ENCODE data around the gene CCDC177. TPM values are rescaled to one million over a fixed set of nuclear protein-coding genes. Genes with fewer than 3 reads are reported as not detected.

The CCDC177 gene
- polyA plus RNA-seq, 1 donor (not counting 4 experiments of a cell fraction or from before 2014, with no cell fraction given): not detected

DNA sequence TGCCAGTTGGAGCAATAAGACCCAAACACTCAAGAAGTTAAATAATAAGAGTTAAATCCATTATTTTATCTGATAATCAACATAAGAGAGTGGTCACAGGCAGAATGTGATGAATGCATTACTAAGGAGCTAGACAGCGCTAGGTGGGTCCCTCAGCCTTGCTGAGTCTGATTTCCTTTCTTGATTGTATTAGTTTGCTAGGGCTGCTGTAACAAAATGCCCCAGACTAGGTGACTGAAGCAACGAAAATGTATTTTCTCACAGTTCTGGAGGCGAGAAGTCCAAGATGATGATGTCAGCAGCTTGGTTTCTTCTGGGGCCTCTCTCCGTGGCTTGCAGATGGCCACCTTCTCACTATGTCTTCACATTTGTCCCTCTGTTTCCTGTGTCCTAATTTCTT lies 8.2 kb upstream of the CCDC177 start:
- Histone ChIP-seq H3K9me3 (ENCODE audit: control insufficient read depth, low read depth, low read length) (no peaks in the 10 kb centered on the region), H4K20me1 (ENCODE audit: control insufficient read depth, extremely low read depth, insufficient read depth, low read length) (no peaks in the 10 kb centered on the region), H3K79me2 (ENCODE audit: control insufficient read depth, insufficient read depth, low read length) (no peaks in the 10 kb centered on the region), H2AFZ (ENCODE audit: control insufficient read depth, low read length) (no peak overlapping the region), H3K4me1 (ENCODE audit: control insufficient read depth, extremely low read depth, insufficient read depth, low read length) (no peaks in the 10 kb centered on the region), H3K27ac (ENCODE audit: control insufficient read depth, insufficient read depth, low read length) (no peak overlapping the region), H3K9ac (ENCODE audit: control insufficient read depth, extremely low read depth, insufficient read depth, low read length) (no peak overlapping the region), H3K27me3 (ENCODE audit: control insufficient read depth, extremely low read depth, insufficient read depth, low read length) (no peaks in the 10 kb centered on the region), H3K9me1 (ENCODE audit: control insufficient read depth, extremely low read depth, insufficient read depth, low read length) (no peaks in the 10 kb centered on the region), H3K36me3 (ENCODE audit: control insufficient read depth in 2 of 2, extremely low read depth in 1 of 2, insufficient read depth in 2 of 2, low read length in 2 of 2) (no peaks in the 10 kb centered on the region), H3K4me2 (ENCODE audit: control insufficient read depth, extremely low read depth, insufficient read depth, low read depth, low read length) (no peak overlapping the region), H3K4me3 (ENCODE audit: control insufficient read depth in 2 of 3, extremely low read depth in 1 of 3, insufficient read depth in 2 of 3, low read depth in 1 of 3, low read length in 3 of 3) (no peak overlapping the region)
- dilution Hi-C loops (cut with MboI; ENCODE audit: extremely low pct_ligation_motif_present, low sequenced_read_pairs): no loop called here
- FAIRE-seq (no peak), DNase-seq (ENCODE audit: low read depth, low spot score) (no peak)
- TF ChIP-seq, protein P1, sequence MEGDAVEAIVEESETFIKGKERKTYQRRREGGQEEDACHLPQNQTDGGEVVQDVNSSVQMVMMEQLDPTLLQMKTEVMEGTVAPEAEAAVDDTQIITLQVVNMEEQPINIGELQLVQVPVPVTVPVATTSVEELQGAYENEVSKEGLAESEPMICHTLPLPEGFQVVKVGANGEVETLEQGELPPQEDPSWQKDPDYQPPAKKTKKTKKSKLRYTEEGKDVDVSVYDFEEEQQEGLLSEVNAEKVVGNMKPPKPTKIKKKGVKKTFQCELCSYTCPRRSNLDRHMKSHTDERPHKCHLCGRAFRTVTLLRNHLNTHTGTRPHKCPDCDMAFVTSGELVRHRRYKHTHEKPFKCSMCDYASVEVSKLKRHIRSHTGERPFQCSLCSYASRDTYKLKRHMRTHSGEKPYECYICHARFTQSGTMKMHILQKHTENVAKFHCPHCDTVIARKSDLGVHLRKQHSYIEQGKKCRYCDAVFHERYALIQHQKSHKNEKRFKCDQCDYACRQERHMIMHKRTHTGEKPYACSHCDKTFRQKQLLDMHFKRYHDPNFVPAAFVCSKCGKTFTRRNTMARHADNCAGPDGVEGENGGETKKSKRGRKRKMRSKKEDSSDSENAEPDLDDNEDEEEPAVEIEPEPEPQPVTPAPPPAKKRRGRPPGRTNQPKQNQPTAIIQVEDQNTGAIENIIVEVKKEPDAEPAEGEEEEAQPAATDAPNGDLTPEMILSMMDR (optimal IDR thresholded peaks at IDR 0.05 in 1 of 3, IDR thresholded peaks at IDR 0.05 in 1 of 3, conservative IDR thresholded peaks at IDR 0.05 in 1 of 3; ENCODE audit: extremely low read depth in 1 of 3, insufficient read depth in 2 of 3, low read length in 3 of 3): no peak
- TF ChIP-seq EZH2 (IDR thresholded peaks at IDR 0.05; ENCODE audit: low read length): no peak

DNA sequence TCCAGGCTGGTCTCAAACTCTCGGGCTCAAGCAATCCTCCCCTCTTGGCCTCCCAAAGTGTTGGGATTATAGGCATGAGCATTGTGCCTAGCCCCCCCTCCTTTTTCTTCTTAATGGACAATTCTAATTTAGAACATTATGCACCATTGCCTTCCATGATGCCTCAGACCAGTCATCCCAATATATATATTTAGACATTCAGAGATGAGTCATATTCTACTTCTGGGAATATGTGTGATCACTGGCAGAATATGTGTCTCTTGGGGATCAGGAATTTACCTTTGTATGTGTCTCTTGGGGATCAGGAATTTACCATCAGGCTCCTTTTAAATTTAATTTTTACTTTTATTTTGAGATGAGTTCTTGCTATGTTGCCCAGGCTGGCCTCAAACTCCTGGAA lies 7.5 kb upstream of the CCDC177 start:
- H2AFZ ChIP-seq (ENCODE audit: control insufficient read depth, low read length): no peak overlapping the region
- dilution Hi-C loops (cut with MboI; ENCODE audit: extremely low pct_ligation_motif_present, low sequenced_read_pairs): no loop called here
- no peaks in the 10 kb centered on the region for H3K36me3 ChIP-seq (ENCODE audit: control insufficient read depth in 2 of 2, extremely low read depth in 1 of 2, insufficient read depth in 2 of 2, low read length in 2 of 2)
- H3K4me3 ChIP-seq (ENCODE audit: control insufficient read depth in 2 of 3, extremely low read depth in 1 of 3, insufficient read depth in 2 of 3, low read depth in 1 of 3, low read length in 3 of 3): no peak overlapping the region
- no peak overlapping the region for H3K27ac ChIP-seq (ENCODE audit: control insufficient read depth, insufficient read depth, low read length)
- no peaks in the 10 kb centered on the region for H3K9me3 ChIP-seq (ENCODE audit: control insufficient read depth, low read depth, low read length)
- DNase-seq (ENCODE audit: low read depth, low spot score): no peak
- FAIRE-seq: no peak
- TF ChIP-seq, protein P1 (optimal IDR thresholded peaks at IDR 0.05 in 1 of 3, IDR thresholded peaks at IDR 0.05 in 1 of 3, conservative IDR thresholded peaks at IDR 0.05 in 1 of 3; ENCODE audit: extremely low read depth in 1 of 3, insufficient read depth in 2 of 3, low read length in 3 of 3): no peak
- TF ChIP-seq EZH2 (IDR thresholded peaks at IDR 0.05; ENCODE audit: low read length): no peak
- H3K4me2 ChIP-seq (ENCODE audit: control insufficient read depth, extremely low read depth, insufficient read depth, low read depth, low read length): no peak overlapping the region
- no peak overlapping the region for H3K9ac ChIP-seq (ENCODE audit: control insufficient read depth, extremely low read depth, insufficient read depth, low read length)
- no peaks in the 10 kb centered on the region for H3K4me1 ChIP-seq (ENCODE audit: control insufficient read depth, extremely low read depth, insufficient read depth, low read length)
- peaks cover under 1% of the 10 kb centered on the region for H3K27me3 ChIP-seq (ENCODE audit: control insufficient read depth, extremely low read depth, insufficient read depth, low read length)
- no peaks in the 10 kb centered on the region for H4K20me1 ChIP-seq (ENCODE audit: control insufficient read depth, extremely low read depth, insufficient read depth, low read length)
- H3K9me1 ChIP-seq (ENCODE audit: control insufficient read depth, extremely low read depth, insufficient read depth, low read length): no peaks in the 10 kb centered on the region
- no peaks in the 10 kb centered on the region for H3K79me2 ChIP-seq (ENCODE audit: control insufficient read depth, insufficient read depth, low read length)

Measured in keratinocyte (primary cell).